GM12874 (cell line): ENCODE measurements around the gene SMARCAD1.

Experiments used
- TF ChIP-seq, protein P1 (sequence below): IDR thresholded peaks from 2 replicates; pipeline ENCODE4 v1.5.1; 2011; ENCODE audit warnings: low read depth, mild to moderate bottlenecking, control low read depth, low read length, moderate library complexity; ENCODE audit not compliant: insufficient read depth

The SMARCAD1 gene

GRCh38 chr4:94329933-94330332 lies 122.3 kb downstream of the SMARCAD1 start:
- TF ChIP-seq, protein P1, sequence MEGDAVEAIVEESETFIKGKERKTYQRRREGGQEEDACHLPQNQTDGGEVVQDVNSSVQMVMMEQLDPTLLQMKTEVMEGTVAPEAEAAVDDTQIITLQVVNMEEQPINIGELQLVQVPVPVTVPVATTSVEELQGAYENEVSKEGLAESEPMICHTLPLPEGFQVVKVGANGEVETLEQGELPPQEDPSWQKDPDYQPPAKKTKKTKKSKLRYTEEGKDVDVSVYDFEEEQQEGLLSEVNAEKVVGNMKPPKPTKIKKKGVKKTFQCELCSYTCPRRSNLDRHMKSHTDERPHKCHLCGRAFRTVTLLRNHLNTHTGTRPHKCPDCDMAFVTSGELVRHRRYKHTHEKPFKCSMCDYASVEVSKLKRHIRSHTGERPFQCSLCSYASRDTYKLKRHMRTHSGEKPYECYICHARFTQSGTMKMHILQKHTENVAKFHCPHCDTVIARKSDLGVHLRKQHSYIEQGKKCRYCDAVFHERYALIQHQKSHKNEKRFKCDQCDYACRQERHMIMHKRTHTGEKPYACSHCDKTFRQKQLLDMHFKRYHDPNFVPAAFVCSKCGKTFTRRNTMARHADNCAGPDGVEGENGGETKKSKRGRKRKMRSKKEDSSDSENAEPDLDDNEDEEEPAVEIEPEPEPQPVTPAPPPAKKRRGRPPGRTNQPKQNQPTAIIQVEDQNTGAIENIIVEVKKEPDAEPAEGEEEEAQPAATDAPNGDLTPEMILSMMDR: no peak

GRCh38 chr4:94332983-94333590 lies 125.4 kb downstream of the SMARCAD1 start:
- TF ChIP-seq, protein P1: no peak

GRCh38 chr4:94333866-94334265 lies 126.2 kb downstream of the SMARCAD1 start:
- TF ChIP-seq, protein P1: no peak

DNA sequence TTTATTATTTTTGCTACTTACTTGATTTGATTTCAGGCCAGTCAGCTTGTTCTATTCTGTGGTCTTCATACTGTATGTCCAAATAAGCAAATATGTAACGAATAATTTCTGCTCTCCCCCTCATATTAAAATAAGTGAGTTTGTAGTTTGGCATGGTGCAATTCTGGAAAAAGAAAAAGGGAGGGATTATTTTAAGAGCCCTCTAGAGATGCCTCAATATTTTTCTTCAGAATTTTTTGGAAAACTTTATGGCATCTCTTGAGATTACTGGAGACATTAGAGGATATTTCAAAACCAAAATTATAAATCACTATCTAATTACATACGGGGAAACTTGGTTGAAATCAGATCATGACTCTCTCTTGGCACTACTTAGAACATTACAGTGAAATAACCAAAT lies 126.8 kb downstream of the SMARCAD1 start:
- TF ChIP-seq, protein P1: no peak

- TF ChIP-seq, protein P1: no peak
Measured at GRCh38 chr4:94334962-94335361, 127.3 kb downstream of the SMARCAD1 start.

- TF ChIP-seq, protein P1: no peak
Measured at GRCh38 chr4:94336303-94336702, 128.6 kb downstream of the SMARCAD1 start.

DNA sequence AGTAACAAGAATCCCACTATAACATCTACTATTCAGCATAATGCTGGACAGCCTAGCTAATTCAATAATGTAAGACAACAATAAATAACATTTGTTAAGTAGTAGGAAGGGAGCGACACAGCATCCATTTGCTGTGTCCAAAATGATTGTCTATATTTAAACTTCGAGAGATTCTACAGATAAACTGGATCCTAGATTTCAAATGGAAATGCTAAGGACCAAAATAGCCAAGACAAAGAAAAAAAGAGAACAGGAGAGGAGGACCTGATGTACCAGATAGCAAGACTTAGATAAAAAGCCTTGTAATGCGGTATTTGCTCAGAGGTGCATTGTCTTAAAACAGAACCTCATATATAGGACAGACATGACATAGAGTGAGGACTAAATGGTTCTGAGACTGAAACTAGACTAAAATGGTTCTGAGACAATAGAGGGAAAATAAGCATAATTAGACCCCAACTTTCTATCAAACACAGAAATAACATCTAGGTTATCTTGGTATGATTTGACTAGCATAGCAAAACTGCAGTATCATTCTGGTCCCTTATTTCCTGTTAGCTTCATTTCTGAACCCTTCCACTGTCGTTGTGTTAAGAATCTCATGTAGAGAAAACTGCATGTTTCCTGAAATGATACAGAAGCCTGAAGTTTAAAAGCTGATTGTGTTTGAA lies 131.2 kb downstream of the SMARCAD1 start:
- TF ChIP-seq, protein P1: no peak
